NCI-H2171 treated with DMSO at 0.1 percent for 48 hours (cell line): ENCODE data around the gene HOMER3.

Source experiments
- DNase-seq: peaks from one replicate; lab custom pipeline; 2025; lab: John Stamatoyannopoulos, UW

The HOMER3 gene

DNA sequence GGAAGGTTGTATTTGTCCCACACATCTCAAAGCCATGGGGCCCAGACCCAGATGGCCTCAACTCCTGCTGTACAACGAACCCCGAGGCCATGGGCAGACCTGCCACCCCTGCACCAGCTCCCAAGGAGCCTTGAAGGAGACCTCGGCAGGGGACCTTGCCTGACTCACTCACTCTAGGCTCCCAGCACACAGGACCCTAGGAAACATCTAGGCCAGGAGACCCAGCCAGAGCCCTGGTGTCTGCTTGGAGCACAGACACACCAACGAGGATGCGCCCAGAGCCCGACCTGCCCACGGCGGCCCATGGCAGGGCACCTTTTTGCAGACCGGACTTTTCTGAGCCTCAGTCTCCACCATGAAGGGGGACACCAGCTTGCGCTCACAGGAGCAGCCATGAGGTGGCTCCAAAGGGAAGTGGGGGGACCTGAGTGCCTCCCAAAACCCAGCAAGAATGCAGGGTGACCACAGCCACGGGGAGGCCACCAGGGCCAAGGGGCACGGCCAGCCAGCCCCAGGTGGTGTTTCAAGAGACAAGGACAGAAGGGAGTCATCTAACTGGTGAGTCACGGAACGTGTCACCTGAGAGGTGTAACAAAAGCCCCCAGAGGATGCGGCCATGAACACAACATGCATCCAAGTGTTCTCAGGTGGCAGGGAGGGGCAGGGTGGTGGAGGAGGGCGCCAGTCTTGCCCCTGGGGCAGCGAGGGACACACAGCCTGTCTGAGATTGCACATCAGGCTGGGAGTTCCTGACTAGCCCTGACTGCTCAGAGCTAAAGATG lies 40.1 kb downstream of the HOMER3 start:
- DNase-seq: no peak

- DNase-seq: no peak
Observed at GRCh38 chr19:18899624-18900560, 41.1 kb downstream of the HOMER3 start.

DNA sequence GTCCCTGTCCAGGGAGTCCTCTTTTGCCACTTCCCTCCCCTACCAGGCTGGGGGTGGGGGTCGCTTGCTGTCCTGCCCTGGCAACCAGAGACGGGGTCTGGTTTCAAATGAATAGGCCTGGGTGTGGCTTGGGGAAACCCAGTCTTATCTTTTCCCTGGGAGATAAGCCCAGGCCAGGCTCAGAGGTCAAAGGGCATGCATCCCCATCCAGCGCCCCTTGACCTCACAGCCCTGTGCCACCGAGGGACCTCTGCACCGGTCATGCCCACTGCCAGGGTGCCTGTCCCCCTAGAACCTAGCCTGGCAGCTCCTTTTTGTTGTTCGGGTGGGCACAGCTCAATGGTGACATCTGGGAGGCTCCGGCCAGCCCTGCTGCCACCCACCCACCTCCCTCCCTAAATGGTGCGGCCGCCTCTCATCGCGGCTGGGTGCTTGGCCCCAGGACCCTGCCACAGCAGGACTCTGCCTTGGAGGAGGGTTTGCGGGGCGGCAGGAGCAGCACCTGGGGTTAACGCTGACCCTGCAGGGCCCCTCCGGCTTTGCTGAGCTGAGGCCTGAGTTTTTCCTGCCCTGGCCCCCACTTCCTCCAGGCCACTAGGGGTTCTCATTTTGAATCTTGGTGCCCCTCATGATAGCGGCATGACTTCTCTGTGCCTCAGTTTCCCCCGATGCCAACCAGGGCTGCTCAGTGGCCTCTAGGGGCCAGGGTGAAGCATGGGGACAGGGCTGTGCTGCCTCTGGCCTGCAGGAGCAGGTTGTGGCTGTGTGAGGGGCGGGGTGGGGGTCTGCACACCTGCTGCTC lies 42.2 kb downstream of the HOMER3 start:
- DNase-seq: no peak

DNA sequence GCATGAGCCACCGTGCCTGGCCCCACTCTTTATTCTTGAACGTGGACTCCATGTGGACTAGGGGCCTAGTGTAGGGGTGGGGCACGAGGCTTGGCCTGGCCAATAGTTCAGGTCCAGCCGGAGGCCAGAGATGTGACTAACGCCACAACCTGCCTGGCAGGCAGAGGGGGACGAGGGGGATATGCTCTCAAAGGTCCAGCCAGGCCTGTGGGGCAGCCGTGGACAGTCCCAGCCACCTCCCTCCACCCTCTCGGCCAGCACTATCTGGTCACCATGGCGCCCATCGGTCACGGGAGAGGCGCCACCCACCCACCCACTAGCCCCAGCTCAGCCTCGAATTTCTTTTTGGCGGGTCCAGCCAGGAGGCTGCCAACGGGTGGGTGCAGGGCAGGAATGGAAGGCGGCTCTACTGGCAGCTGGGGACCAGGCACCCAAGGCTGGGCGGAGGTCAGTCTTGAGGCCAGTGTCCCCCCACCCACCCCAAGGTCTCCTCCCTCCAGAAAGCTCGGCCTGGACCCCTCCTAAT lies 42.9 kb downstream of the HOMER3 start:
- no peak for DNase-seq

DNA sequence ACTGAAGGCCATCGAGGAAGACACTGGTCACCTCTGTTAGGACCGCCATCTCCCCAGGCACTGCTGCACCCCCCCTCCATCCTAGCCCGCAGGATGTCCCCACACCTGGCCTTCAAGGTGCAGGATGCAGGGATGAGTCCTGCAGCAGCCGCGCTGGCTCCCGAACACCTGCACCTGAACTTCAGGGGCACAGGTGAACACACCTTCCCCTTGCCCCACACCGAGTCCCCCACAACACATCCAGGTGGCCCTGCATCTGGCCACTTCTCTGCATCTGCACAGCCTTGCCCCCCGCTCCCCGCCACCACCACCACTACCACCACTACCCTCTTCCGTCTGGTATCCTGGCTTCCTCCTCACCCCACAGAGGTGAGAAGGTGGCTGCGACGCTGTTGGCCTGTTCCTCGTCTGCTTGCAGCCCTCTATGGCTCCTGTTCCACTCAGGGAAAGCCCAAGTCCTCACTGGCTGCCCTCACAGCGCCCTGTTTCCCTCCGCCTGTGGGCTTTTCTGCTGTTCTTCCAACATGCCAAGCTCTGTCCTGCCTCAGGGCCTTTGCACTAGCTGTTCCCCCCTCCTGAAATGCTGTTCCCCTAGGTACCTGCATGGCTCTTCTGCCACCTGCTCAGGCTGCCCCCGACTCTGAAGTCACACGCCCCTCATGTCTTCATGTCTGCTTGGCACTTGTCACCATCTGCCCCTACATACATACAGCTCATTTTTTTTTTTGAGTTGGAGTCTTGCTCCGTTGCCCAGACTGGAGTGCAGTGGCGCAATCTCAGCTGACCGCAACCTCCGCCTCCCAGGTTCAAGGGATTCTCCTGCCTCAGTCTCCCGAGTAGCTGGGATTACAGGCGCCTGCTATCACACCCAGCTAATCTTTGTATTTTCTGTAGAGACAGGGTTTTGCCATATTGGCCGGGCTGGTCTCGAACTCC lies 43.7 kb downstream of the HOMER3 start:
- no peak for DNase-seq

DNA sequence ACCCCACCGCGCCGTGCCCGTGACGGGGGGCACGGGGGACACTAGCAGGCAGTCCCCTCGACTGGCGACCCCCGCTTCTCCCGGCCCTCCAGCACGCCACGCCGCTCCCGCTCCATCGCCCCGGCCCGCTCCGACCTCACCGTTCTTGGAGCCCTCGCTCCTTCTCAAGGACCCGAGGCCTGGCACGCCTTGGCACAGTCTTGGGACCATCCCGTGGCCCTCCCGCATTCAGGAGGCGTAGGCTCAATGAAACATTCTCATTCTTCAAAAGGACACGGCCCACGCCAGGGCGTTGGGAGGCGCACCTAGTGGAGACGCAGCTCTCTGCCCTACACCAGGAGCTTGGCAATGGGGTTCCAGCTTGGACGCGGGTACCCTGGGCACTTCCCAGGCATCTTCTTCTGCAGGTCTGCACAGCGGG lies 44.6 kb downstream of the HOMER3 start:
- DNase-seq: no peak

GRCh38 chr19:18895824-18896341 lies 45.1 kb downstream of the HOMER3 start, which contains the start of gene CERS1:
Gene CERS1, minus strand, starts transcription at chr19:18896158. Its CDS starts 86 bp downstream, at chr19:18896072.
- DNase-seq: no peak

- no peak for DNase-seq
Observed at GRCh38 chr19:18895038-18895823, 45.8 kb downstream of the HOMER3 start.

GRCh38 chr19:18894254-18895037 lies 46.6 kb downstream of the HOMER3 start:
- DNase-seq: peak; percentile 76

- no peak for DNase-seq
Observed at GRCh38 chr19:18893587-18894253, 47.3 kb downstream of the HOMER3 start.

GRCh38 chr19:18889949-18890745 lies 50.9 kb downstream of the HOMER3 start:
- no peak for DNase-seq

- DNase-seq: no peak
Observed at GRCh38 chr19:18886972-18887371, 54.0 kb downstream of the HOMER3 start.

DNA sequence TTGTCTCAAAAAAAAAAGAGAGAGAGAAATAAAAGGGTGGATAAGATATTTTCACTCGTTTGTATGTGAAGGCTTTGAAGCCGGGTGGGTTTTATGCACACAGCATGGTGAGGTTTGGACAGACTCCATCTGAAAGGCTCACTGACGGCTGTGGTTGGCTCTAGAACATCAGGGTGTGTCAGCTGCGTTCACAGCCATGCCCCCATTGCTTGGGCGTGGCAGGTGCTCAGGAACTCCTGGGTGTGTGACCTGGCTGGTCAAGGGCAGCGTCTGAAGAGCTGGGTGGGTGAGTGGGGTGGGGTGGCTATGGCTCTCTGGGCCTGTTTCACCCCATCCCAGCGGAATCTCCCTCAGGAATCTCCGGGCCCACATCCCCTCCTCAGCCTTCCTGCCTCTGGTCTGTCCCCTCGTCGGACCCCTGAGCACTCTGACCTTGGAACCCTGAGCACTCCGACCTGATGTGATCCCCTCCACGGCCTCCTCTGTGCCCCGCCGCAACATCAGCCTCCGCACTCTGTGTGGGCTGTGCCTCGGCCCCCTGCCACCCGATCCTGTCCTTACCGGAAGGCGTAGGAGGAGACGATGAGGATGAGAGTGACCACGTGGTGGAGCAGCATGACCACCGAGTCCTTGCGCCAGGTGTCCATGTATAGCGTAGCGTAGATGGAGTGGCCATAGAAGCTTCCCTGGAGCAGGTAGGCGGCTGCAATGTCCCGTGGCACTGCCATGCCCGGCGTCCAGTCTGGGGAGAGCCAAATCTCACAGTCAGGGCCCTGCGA lies 57.3 kb downstream of the HOMER3 start:
- no peak for DNase-seq

GRCh38 chr19:18881491-18881890 lies 59.5 kb downstream of the HOMER3 start:
- DNase-seq: no peak

- no peak for DNase-seq
Observed at GRCh38 chr19:18879579-18880373, 61.2 kb downstream of the HOMER3 start.
